ENCODE results near the gene NRBP1. TPM values are rescaled to one million over a fixed set of nuclear protein-coding genes. Genes with fewer than 3 reads are reported as not detected.

Gene NRBP1
- 93.0 TPM for total RNA-seq

- peak; percentile 97 for DNase-seq
Observed at GRCh38 chr2:27428213-27428977, at the start of gene NRBP1. Gene NRBP1 (plus strand): TSS chr2:27428631. CDS start chr2:27433274, 4,643 bp downstream.

- no peak for DNase-seq
Observed at GRCh38 chr2:27378809-27379290, 49.6 kb upstream of the NRBP1 start.

- no peak for DNase-seq
Observed at GRCh38 chr2:27379383-27379835, 49.0 kb upstream of the NRBP1 start.

- DNase-seq = no peak
Observed at GRCh38 chr2:27379836-27380625, 48.4 kb upstream of the NRBP1 start.

- peak; percentile 99 for DNase-seq
Observed at GRCh38 chr2:27380626-27381545, 47.5 kb upstream of the NRBP1 start, which contains the start of gene ZNF513. Gene ZNF513 (minus strand): TSS chr2:27380734. CDS start chr2:27380526, 208 bp downstream.

- no peak for DNase-seq
Observed at GRCh38 chr2:27381577-27382181, 46.8 kb upstream of the NRBP1 start.

GRCh38 chr2:27390822-27391679, 37.4 kb upstream of the NRBP1 start:
- DNase-seq = no peak

GRCh38 chr2:27393225-27393624, 35.2 kb upstream of the NRBP1 start:
- DNase-seq = no peak

- DNase-seq = no peak
Observed at GRCh38 chr2:27398962-27399361, 29.5 kb upstream of the NRBP1 start.

- DNase-seq = no peak
Observed at GRCh38 chr2:27400348-27401135, 27.9 kb upstream of the NRBP1 start.

GRCh38 chr2:27407798-27408491, 20.5 kb upstream of the NRBP1 start:
- DNase-seq = peak; percentile 59

- DNase-seq = peak; percentile 8
Observed at GRCh38 chr2:27408601-27409320, 19.7 kb upstream of the NRBP1 start.

- peak; percentile 97 for DNase-seq
Observed at GRCh38 chr2:27409321-27410073, 18.9 kb upstream of the NRBP1 start, which contains the start of gene PPM1G. Gene PPM1G (minus strand): TSS chr2:27409591. CDS start chr2:27409422, 169 bp downstream.

GRCh38 chr2:27412419-27413152, 15.8 kb upstream of the NRBP1 start:
- no peak for DNase-seq

- no peak for DNase-seq
Observed at GRCh38 chr2:27416151-27416550, 12.3 kb upstream of the NRBP1 start.

GRCh38 chr2:27420996-27421395, 7.4 kb upstream of the NRBP1 start:
- DNase-seq = no peak
